Bronchial epithelial cell (primary cell): ENCODE data around the gene YTHDF2. TPM values are rescaled to one million over a fixed set of nuclear protein-coding genes. Genes with fewer than 3 reads are reported as not detected.

Source experiments
- DNase-seq: peaks from one replicate; pipeline ENCODE4 v3.0.0-alpha.2; 2010; ENCODE audit warnings: low read depth
- FAIRE-seq: peaks from 2 replicates; lab custom pipeline; 2011; peaks lifted over from hg19 to GRCh38; lab: Jason Lieb, UNC
- H3K27me3 ChIP-seq: 2 replicates; pipeline ENCODE4 v1.5.1; 2011; ENCODE audit warnings: low read length; ENCODE audit not compliant: control insufficient read depth, insufficient read depth
- H3K36me3 ChIP-seq: 2 replicates; pipeline ENCODE4 v1.5.1; 2011; ENCODE audit warnings: low read length; ENCODE audit not compliant: control insufficient read depth, insufficient read depth
- H3K4me3 ChIP-seq: 2 replicates; pipeline ENCODE4 v1.5.1; 2011; ENCODE audit warnings: mild to moderate bottlenecking, low read depth, low read length, control low read depth
- CTCF ChIP-seq: IDR thresholded peaks from 2 replicates; pipeline ENCODE4 v1.5.1; 2011; ENCODE audit warnings: mild to moderate bottlenecking, moderate library complexity, low read length, control low read depth, inconsistent platforms; ENCODE audit not compliant: insufficient read depth, severe bottlenecking
- total RNA-seq: library from RNA; depleted of rRNA; stranded (reverse); fragments of >200 nt; gene quantifications from 2 replicates; pipeline ENCODE4 v1.2.1, GENCODE V29; 2014

Gene YTHDF2
- total RNA-seq, 1 donor from 2014 or later: 63.4 TPM

- FAIRE-seq (no peak), DNase-seq (no peak)
- H3K4me3 ChIP-seq: no peak overlapping the region
- TF ChIP-seq CTCF: no peak
- H3K36me3 ChIP-seq: peaks cover 1% of the 10 kb centered on the region
- no peaks in the 10 kb centered on the region for H3K27me3 ChIP-seq
Observed at GRCh38 chr1:28773105-28773504, 36.4 kb downstream of the YTHDF2 start.

GRCh38 chr1:28775121-28775942 lies 38.6 kb downstream of the YTHDF2 start:
- Histone ChIP-seq H3K27me3 (no peaks in the 10 kb centered on the region), H3K4me3 (peak overlapping the region; percentile 51), H3K36me3 (no peaks in the 10 kb centered on the region)
- TF ChIP-seq CTCF: peak; percentile 6
- no peak for FAIRE-seq
- peak; percentile 67 for DNase-seq

GRCh38 chr1:28776341-28776740 lies 39.6 kb downstream of the YTHDF2 start:
- no peak for TF ChIP-seq CTCF
- H3K4me3 ChIP-seq: no peak overlapping the region
- no peaks in the 10 kb centered on the region for H3K27me3 ChIP-seq
- no peaks in the 10 kb centered on the region for H3K36me3 ChIP-seq
- no peak for FAIRE-seq
- DNase-seq: no peak

- Histone ChIP-seq H3K36me3 (no peaks in the 10 kb centered on the region), H3K4me3 (no peak overlapping the region), H3K27me3 (no peaks in the 10 kb centered on the region)
- FAIRE-seq (no peak), DNase-seq (no peak)
- TF ChIP-seq CTCF: no peak
Observed at GRCh38 chr1:28778021-28778420, 41.3 kb downstream of the YTHDF2 start.

GRCh38 chr1:28779751-28780408 lies 43.1 kb downstream of the YTHDF2 start:
- H3K4me3 ChIP-seq: no peak overlapping the region
- H3K27me3 ChIP-seq: no peaks in the 10 kb centered on the region
- FAIRE-seq: no peak
- H3K36me3 ChIP-seq: no peaks in the 10 kb centered on the region
- no peak for DNase-seq
- TF ChIP-seq CTCF: no peak
